ENCODE results near the gene SYT3.
"Not testable (repeated sequence)": the region's sequence is repeated elsewhere in the genome, so short reads cannot be mapped to it uniquely, and the experiment has no call there.

Gene SYT3

DNA sequence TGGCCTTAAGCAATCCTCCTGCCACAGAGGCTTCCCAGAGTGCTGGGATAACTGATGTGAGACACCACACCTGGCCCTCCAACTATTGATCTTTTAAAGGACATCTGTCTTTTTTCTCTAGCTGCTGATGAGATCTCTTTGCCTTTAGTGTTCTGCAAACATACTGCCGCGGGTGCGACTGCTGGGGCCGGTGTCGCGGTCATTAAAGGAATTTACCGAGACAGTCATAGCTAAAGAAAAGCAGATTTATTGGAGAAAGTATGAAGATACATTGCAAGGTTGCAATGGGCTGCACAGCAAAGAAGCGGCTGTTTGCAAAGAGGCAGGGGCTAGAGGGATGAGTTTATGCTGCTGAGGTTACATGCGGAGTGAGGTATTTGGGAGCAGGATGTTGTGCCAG lies 40.3 kb downstream of the SYT3 start:
- no peak for DNase-seq

- DNase-seq, result no peak
These were observed 49.5 kb downstream of the SYT3 start for GRCh38 chr19:50590191-50590590.

DNA sequence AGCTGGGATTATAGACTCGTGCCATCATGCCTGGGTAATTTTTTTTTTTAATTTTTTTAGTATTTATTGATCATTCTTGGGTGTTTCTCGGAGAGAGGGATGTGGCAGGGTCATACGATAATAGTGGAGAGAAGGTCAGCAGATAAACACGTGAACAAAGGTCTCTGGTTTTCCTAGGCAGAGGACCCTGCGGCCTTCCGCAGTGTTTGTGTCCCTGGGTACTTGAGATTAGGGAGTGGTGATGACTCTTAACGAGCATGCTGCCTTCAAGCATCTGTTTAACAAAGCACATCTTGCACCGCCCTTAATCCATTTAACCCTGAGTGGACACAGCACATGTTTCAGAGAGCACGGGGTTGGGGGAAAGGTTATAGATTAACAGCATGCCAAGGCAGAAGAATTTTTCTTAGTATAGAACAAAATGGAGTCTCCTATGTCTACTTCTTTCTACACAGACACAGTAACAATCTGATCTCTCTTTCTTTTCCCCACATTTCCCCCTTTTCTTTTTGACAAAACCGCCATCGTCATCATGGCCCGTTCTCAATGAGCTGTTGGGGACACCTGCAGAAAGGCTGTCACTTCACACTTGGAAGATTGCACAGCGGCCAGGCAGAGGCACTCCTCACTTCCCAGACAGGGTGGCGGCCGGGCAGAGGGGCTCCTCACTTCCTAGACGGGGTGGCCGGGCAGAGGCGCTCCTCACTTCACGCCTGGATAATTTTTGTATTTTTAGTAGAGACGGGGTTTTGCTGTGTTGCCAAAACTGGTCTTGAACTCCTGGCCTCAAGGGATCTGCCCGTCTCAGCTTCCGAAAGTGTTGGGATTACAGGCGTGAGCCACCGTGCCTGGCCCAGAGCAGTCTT lies 57.7 kb downstream of the SYT3 start:
- not testable (repeated sequence) for DNase-seq

GRCh38 chr19:50580970-50581634 lies 58.6 kb downstream of the SYT3 start:
- no peak for DNase-seq

GRCh38 chr19:50580240-50580639 lies 59.4 kb downstream of the SYT3 start:
- DNase-seq, result no peak

DNA sequence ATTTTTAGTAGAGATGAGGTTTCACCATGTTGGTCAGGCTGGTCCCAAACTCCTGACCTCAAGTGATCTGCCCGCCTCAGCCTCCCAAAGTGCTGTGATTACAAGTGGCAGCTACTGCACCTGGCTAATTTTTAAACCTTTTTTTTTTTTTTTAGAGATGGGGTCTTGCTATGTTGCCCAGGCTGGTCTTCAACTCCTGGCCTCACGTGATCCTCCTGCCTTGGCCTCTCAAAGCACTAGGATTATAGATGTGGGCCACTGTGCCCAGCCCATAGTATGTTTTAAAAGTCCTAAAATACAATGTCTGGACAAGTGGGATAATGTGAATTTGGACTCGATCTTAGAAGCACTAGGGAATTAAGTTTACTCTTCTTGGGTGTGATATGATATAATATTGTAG lies 62.9 kb downstream of the SYT3 start:
- not testable (repeated sequence) for DNase-seq

DNA sequence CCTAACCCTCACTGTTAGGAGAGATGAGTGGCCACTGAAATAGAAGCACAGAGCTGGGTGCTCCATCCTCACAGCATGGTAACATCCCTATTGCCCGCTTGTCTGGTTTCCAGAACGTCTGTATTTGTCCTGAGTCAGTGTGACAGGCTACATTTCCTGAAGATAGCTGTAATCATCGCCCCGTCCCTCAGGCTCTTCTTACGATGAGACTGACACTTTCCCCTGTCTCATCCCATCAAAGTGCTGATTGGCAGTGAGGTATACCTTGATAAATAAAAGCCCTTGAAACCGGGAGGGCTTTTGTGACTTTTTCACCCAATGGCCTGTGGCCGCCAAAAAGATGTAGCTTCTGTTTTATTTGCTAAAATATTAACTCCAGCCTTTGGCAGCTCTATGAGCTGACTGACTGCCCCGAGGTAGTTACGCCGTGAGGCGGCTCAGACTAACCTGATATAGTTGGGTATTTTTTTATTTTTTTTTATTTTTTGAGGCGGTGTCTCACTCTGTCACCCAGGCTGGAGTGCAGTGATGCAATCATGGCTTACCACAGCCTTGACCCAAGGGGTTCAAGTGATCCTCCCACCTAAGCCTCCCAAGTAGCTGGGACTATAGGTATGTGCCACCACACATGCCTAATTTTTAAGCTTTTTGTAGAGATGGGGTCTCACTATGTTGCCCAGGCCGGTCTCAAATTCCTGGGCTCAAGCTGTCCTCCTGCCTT lies 65.8 kb downstream of the SYT3 start:
- DNase-seq, result no peak

Measured in T1000 (cell line).